Measurements from ENCODE around the gene RAPH1. TPM values are rescaled to one million over a fixed set of nuclear protein-coding genes. Genes with fewer than 3 reads are reported as not detected.
A peak's percentile ranks its signal among the peaks of the same experiment; 100 is the strongest.

Gene RAPH1
- total and polyA plus RNA-seq, 4 donors = 3.7 to 74.2 (median 34.2) TPM

DNA sequence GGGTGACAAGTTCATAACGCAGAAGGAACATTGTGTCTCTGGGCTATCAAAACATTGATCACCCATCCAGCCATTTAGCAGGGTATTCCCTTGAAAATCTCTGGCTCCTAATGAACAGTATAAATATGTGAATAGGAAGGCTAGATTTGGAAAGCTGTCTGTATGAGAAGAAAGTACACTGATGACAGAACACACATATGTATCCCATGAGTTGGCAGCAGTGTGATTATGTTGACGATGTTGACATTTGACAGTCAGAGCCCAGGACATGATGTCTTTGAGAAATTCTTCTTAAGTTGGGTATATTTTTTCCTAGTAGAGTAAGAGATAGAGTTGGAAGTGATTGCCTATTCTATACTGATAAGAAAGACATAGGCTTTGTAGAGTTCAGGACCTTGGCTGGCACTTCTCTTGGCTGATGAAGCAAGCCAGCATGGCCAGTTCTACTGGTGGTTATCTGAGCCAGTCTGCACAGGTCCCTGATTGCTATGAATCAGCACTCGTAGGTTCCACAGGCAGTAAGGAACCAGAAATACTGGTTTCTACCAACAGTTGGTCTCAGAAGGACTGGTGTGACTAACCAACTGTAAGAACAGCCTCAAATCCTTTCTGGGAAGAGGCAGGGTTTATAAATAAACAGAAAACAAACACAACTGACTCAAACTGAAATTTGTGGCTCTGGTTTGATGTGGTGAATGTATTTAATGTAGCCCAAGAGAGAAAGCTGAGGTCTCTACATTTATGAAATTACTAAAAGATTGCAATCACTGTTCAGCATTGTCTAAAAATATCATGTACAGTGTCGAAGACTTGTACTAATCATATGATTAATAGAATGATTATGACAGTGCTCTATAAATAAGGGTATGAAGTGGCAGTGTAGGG is 43.9 kb upstream of the RAPH1 start:
- H3K36me3 ChIP-seq (ENCODE audit: control insufficient read depth in 1 of 2, insufficient read depth in 2 of 2, low read length in 1 of 2) = no peaks in the 10 kb centered on the region

DNA sequence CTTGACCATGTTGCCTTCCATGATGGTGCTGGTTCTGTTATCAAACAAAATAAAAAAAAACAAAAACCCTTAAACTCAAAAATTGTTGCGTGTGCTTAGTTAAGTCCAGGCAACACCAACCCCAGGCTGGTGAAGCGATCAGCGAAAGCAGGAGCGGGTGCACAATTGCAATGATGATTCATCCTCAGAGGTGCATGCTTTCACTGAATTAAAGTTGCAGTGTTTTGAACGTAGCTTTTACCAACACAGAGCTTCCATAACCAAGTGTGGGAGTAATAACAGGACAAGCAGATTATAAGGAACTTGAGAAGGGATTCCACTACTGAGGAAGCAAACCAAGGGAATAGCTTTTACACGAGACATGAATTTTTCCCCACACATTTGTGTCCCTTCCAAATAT is 39.7 kb upstream of the RAPH1 start:
- no peak overlapping the region for H3K4me3 ChIP-seq (ENCODE audit: low read length in 2 of 2)
- H3K27me3 ChIP-seq (ENCODE audit: control insufficient read depth in 1 of 2, insufficient read depth in 2 of 2, low read length in 1 of 2) = no peaks in the 10 kb centered on the region
- intact Hi-C loops (cut with DNase I) = loop anchor here in 1 of 2 donors (5.0 kb wide), 2 partner anchors 38 to 227 kb away; partner anchors contain the start of gene RAPH1
- no peak for DNase-seq
- H3K36me3 ChIP-seq (ENCODE audit: control insufficient read depth in 1 of 2, insufficient read depth in 2 of 2, low read length in 1 of 2) = no peaks in the 10 kb centered on the region
- WGBS, 2 donors = 84 to 87% methylated on average over 6 of the region's 6 CpGs
- H3K9me3 ChIP-seq (ENCODE audit: control insufficient read depth, low read length) = no peaks in the 10 kb centered on the region
- H3K4me1 ChIP-seq (ENCODE audit: control insufficient read depth in 1 of 2, insufficient read depth in 2 of 2, low read length in 2 of 2) = peaks cover 1 to 3% of the 10 kb centered on the region in 2 donors
- ATAC-seq (ENCODE audit: low FRiP score) = no peak
- H3K27ac ChIP-seq (ENCODE audit: low read depth in 1 of 2, low read length in 2 of 2) = no peak overlapping the region

More for the DNA sequence above, 43.9 kb upstream of the RAPH1 start:
- H3K9me3 ChIP-seq (ENCODE audit: control insufficient read depth, low read length) = no peaks in the 10 kb centered on the region
- no peaks in the 10 kb centered on the region for H3K27me3 ChIP-seq (ENCODE audit: control insufficient read depth in 1 of 2, insufficient read depth in 2 of 2, low read length in 1 of 2)
- peak overlapping the region; percentile 74 to 76 for H3K27ac ChIP-seq (ENCODE audit: low read depth in 1 of 2, low read length in 2 of 2)
- intact Hi-C loops (cut with DNase I) = loop anchor here (2.0 to 5.0 kb wide), 3 partner anchors 42 to 223 kb away; partner anchors contain the start of gene RAPH1 (in 2 of the 2)
- DNase-seq (no peak), ATAC-seq (ENCODE audit: low FRiP score) (peak; percentile 28)
- WGBS, 2 donors = 8 to 13% methylated on average over 4 of the region's 4 CpGs
- no peak overlapping the region for H3K4me3 ChIP-seq (ENCODE audit: low read length in 2 of 2)
- H3K4me1 ChIP-seq (ENCODE audit: control insufficient read depth in 1 of 2, insufficient read depth in 2 of 2, low read length in 2 of 2) = peaks cover 3 to 10% of the 10 kb centered on the region in 2 donors

DNA sequence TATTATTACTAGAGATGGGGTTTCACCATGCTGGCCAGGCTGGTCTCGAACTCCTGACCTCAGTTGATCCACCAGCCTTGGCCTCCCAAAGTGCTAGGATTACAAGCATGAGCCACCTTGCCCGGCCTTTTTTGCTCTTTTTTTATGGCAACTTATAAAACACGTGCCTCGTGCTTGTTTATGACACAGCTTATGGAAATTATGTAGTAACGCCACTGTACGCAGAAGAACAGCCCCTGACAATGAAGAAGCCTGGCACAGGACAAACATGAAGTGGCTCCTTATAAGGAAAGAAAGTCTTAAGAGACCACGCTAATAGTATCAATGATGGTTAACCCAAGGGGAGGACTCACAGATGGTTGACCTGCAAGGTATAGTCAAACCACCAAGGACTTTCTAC is 37.2 kb upstream of the RAPH1 start:
- intact Hi-C loops (cut with DNase I) = no loop called here
- no peak for DNase-seq
- 96 to 98% methylated on average over 7 of the region's 7 CpGs for WGBS, 2 donors
- H3K36me3 ChIP-seq (ENCODE audit: control insufficient read depth in 1 of 2, insufficient read depth in 2 of 2, low read length in 1 of 2) = no peaks in the 10 kb centered on the region
- no peak overlapping the region for H3K4me3 ChIP-seq (ENCODE audit: low read length in 2 of 2)
- H3K4me1 ChIP-seq (ENCODE audit: control insufficient read depth in 1 of 2, insufficient read depth in 2 of 2, low read length in 2 of 2) = no peaks in the 10 kb centered on the region
- H3K9me3 ChIP-seq (ENCODE audit: control insufficient read depth, low read length) = no peaks in the 10 kb centered on the region
- H3K27me3 ChIP-seq (ENCODE audit: control insufficient read depth in 1 of 2, insufficient read depth in 2 of 2, low read length in 1 of 2) = no peaks in the 10 kb centered on the region
- ATAC-seq (ENCODE audit: low FRiP score) = no peak
- H3K27ac ChIP-seq (ENCODE audit: low read depth in 1 of 2, low read length in 2 of 2) = no peak overlapping the region

DNA sequence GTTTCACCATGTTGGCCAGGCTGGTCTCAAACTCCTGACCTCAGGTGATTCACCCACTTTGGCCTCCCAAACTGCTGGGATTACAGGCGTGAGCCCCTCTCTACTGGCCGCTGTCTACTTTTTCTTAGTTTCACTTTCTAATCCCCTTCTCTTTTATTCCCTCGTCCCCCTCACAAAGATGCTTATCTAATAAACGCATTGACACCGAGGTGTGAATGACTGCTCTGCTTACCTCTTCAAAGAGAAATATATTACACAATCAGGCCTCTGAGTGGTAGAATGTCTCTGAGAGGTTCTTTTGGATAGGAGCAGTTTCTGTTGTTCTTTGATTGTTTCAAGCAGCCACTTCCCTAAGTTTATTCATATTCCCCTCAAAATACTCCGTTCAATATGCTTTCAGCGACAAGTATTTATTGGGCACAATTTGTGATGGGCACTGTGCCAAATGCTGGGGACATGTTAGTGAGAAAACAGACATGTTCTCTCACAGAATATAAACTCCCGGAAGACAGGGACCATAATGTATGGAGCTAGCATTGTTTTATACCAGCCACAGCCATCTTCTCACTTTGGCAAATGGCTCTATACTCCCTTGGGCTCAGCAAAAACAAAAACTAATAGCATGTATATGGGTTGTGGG is 34.7 kb upstream of the RAPH1 start:
- intact Hi-C loops (cut with DNase I) = no loop called here
- 81 to 83% methylated on average over 8 of the region's 8 CpGs for WGBS, 2 donors
- Histone ChIP-seq H3K36me3 (ENCODE audit: control insufficient read depth in 1 of 2, insufficient read depth in 2 of 2, low read length in 1 of 2) (no peaks in the 10 kb centered on the region), H3K27ac (ENCODE audit: low read depth in 1 of 2, low read length in 2 of 2) (no peak overlapping the region), H3K4me1 (ENCODE audit: control insufficient read depth in 1 of 2, insufficient read depth in 2 of 2, low read length in 2 of 2) (no peaks in the 10 kb centered on the region), H3K9me3 (ENCODE audit: control insufficient read depth, low read length) (no peaks in the 10 kb centered on the region), H3K27me3 (ENCODE audit: control insufficient read depth in 1 of 2, insufficient read depth in 2 of 2, low read length in 1 of 2) (no peaks in the 10 kb centered on the region), H3K4me3 (ENCODE audit: low read length in 2 of 2) (no peak overlapping the region)
- DNase-seq (no peak), ATAC-seq (ENCODE audit: low FRiP score) (no peak)

DNA sequence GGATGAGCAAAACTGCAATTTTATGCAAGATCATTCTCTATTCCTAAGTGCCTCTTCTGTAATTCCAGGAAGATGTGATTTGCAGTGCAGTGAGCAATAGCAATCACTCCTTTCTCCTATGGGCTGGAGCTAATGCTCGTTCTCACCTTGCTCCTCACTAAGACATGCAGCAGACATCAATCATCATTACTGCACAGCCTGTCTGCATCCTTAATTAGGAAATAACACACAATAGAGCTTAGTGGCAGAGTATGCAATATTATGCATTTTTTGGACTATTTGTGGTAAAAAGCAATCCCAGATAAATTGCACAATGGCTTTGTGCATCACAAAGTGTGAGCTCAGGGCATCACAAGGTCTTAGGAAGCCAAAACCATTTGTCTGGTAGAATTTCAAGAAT is 32.6 kb upstream of the RAPH1 start:
- no peaks in the 10 kb centered on the region for H3K27me3 ChIP-seq (ENCODE audit: control insufficient read depth in 1 of 2, insufficient read depth in 2 of 2, low read length in 1 of 2)
- 93 to 97% methylated on average over 1 of the region's 1 CpG for WGBS, 2 donors
- no peaks in the 10 kb centered on the region for H3K4me1 ChIP-seq (ENCODE audit: control insufficient read depth in 1 of 2, insufficient read depth in 2 of 2, low read length in 2 of 2)
- H3K4me3 ChIP-seq (ENCODE audit: low read length in 2 of 2) = no peak overlapping the region
- ATAC-seq (ENCODE audit: low FRiP score) = no peak
- H3K9me3 ChIP-seq (ENCODE audit: control insufficient read depth, low read length) = no peaks in the 10 kb centered on the region
- no peak overlapping the region for H3K27ac ChIP-seq (ENCODE audit: low read depth in 1 of 2, low read length in 2 of 2)
- H3K36me3 ChIP-seq (ENCODE audit: control insufficient read depth in 1 of 2, insufficient read depth in 2 of 2, low read length in 1 of 2) = no peaks in the 10 kb centered on the region
- DNase-seq = no peak
- intact Hi-C loops (cut with DNase I) = no loop called here

DNA sequence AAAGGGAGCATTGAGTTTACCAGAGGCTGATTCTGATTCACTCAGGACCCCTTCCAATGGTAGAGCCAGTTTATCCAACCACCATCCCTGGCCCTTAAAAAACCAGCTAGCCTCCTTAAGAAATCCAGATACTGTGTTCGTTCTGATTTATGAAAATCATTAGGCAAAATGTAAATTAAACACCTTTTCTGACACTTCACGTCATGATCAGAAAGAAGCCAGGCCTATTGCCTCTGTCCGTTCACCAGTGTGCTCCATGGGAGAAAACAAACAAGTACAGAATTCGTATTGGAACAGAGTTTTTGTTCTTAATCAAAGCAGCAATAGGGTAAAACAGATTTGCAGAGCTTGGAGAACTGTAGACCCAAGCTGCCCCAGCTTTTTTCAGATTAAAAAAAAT is 31.1 kb upstream of the RAPH1 start:
- DNase-seq (no peak), ATAC-seq (ENCODE audit: low FRiP score) (no peak)
- intact Hi-C loops (cut with DNase I) = no loop called here
- no peak overlapping the region for H3K4me3 ChIP-seq (ENCODE audit: low read length in 2 of 2)
- no peaks in the 10 kb centered on the region for H3K27me3 ChIP-seq (ENCODE audit: control insufficient read depth in 1 of 2, insufficient read depth in 2 of 2, low read length in 1 of 2)
- no peaks in the 10 kb centered on the region for H3K9me3 ChIP-seq (ENCODE audit: control insufficient read depth, low read length)
- no peak overlapping the region for H3K27ac ChIP-seq (ENCODE audit: low read depth in 1 of 2, low read length in 2 of 2)
- no peaks in the 10 kb centered on the region for H3K36me3 ChIP-seq (ENCODE audit: control insufficient read depth in 1 of 2, insufficient read depth in 2 of 2, low read length in 1 of 2)
- no peaks in the 10 kb centered on the region for H3K4me1 ChIP-seq (ENCODE audit: control insufficient read depth in 1 of 2, insufficient read depth in 2 of 2, low read length in 2 of 2)
- 98% methylated on average over 4 of the region's 4 CpGs for WGBS, 2 donors

DNA sequence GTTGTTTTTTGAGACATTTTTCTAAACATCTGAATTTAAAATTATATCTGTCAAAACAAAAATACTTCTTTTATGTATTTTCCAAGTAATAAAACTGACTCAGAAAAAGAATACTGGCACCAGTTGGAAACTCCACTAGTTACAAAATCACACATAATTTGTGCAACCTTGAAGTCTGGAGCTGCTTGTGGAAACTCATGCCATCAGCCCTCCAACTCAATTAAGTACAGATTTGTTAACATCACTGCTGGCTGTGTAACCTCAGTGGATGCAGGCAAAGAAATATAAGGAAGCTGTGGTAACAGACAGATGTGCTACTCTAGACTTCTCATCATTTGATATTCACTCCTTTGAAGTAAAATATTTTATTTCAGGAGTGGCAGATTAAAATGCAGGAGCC is 30.0 kb upstream of the RAPH1 start:
- H3K36me3 ChIP-seq (ENCODE audit: control insufficient read depth in 1 of 2, insufficient read depth in 2 of 2, low read length in 1 of 2) = no peaks in the 10 kb centered on the region
- H3K4me3 ChIP-seq (ENCODE audit: low read length in 2 of 2) = no peak overlapping the region
- H3K27ac ChIP-seq (ENCODE audit: low read depth in 1 of 2, low read length in 2 of 2) = no peak overlapping the region
- intact Hi-C loops (cut with DNase I) = no loop called here
- ATAC-seq (ENCODE audit: low FRiP score) (no peak), DNase-seq (no peak)
- no peaks in the 10 kb centered on the region for H3K9me3 ChIP-seq (ENCODE audit: control insufficient read depth, low read length)
- H3K27me3 ChIP-seq (ENCODE audit: control insufficient read depth in 1 of 2, insufficient read depth in 2 of 2, low read length in 1 of 2) = no peaks in the 10 kb centered on the region
- H3K4me1 ChIP-seq (ENCODE audit: control insufficient read depth in 1 of 2, insufficient read depth in 2 of 2, low read length in 2 of 2) = no peaks in the 10 kb centered on the region

DNA sequence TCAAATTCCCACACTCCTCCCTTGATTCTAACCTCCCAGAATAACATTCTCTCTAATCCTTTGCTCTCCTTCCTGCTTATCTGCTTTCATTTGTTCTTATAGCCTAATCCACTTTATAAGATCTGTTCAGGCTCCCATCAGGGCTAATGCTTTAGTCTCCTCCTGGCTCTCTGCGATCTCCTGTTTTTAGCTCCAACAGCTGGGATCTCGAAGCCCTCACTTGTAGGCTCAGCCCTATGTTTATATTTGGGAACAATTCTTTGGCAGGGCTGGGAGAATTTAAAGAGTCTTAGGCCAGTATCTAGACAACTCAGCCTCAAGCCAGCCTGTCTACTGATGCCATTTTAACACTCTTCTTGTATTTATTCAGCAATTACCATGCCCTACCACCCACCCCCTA is 27.2 kb upstream of the RAPH1 start:
- ATAC-seq (ENCODE audit: low FRiP score) = peak; percentile 33
- WGBS, 2 donors = 3 to 6% methylated on average over 2 of the region's 2 CpGs
- intact Hi-C loops (cut with DNase I) = no loop called here

DNA sequence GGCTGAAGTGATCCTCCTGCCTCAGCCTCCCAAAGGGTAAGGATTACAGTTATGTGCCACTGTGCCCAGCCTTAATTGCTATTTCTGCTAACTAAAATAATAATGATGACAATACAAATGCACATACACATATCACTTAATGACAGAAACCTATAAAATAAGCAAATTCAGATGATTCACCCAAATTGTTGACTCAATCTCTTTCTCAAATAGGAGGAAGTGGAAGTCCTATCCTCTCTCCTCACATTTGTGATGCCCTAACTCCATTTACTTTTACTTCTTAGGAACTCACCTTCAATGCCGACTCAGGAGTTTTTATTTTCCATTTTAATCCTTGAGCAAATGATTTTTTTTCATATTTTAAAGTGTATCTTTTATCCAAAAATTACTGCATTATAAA is 24.5 kb upstream of the RAPH1 start:
- Histone ChIP-seq H3K27me3 (ENCODE audit: control insufficient read depth in 1 of 2, insufficient read depth in 2 of 2, low read length in 1 of 2) (no peaks in the 10 kb centered on the region), H3K36me3 (ENCODE audit: control insufficient read depth in 1 of 2, insufficient read depth in 2 of 2, low read length in 1 of 2) (no peaks in the 10 kb centered on the region), H3K27ac (ENCODE audit: low read depth in 1 of 2, low read length in 2 of 2) (no peak overlapping the region), H3K4me1 (ENCODE audit: control insufficient read depth in 1 of 2, insufficient read depth in 2 of 2, low read length in 2 of 2) (no peaks in the 10 kb centered on the region), H3K9me3 (ENCODE audit: control insufficient read depth, low read length) (no peaks in the 10 kb centered on the region), H3K4me3 (ENCODE audit: low read length in 2 of 2) (no peak overlapping the region)
- no peak for ATAC-seq (ENCODE audit: low FRiP score)
- intact Hi-C loops (cut with DNase I) = no loop called here
- DNase-seq = no peak
- 48 to 100% methylated on average over 1 of the region's 1 CpG for WGBS, 2 donors

More for the DNA sequence above, 27.2 kb upstream of the RAPH1 start:
- H3K4me1 ChIP-seq (ENCODE audit: control insufficient read depth in 1 of 2, insufficient read depth in 2 of 2, low read length in 2 of 2) = no peaks in the 10 kb centered on the region
- peak overlapping the region in 1 of 2 donors; percentile 34 for H3K27ac ChIP-seq (ENCODE audit: low read depth in 1 of 2, low read length in 2 of 2)
- H3K9me3 ChIP-seq (ENCODE audit: control insufficient read depth, low read length) = no peaks in the 10 kb centered on the region
- DNase-seq = no peak
- H3K36me3 ChIP-seq (ENCODE audit: control insufficient read depth in 1 of 2, insufficient read depth in 2 of 2, low read length in 1 of 2) = no peaks in the 10 kb centered on the region
- H3K4me3 ChIP-seq (ENCODE audit: low read length in 2 of 2) = no peak overlapping the region
- no peaks in the 10 kb centered on the region for H3K27me3 ChIP-seq (ENCODE audit: control insufficient read depth in 1 of 2, insufficient read depth in 2 of 2, low read length in 1 of 2)
